ENCODE measurements around the gene MLLT3. TPM values are rescaled to one million over a fixed set of nuclear protein-coding genes. Genes with fewer than 3 reads are reported as not detected.

Gene MLLT3
- total and polyA plus RNA-seq, 4 donors, result 22.0 to 42.3 (median 31.1) TPM

- DNase-seq (ENCODE audit: low read depth in 4 of 6, low spot score in 6 of 6), result no peak
- Histone ChIP-seq H3K9me3 (ENCODE audit: control insufficient read depth, insufficient read depth, low read length) (no peaks in the 10 kb centered on the region), H3K36me3 (ENCODE audit: control insufficient read depth, insufficient read depth, low read length) (no peaks in the 10 kb centered on the region), H3K4me1 (ENCODE audit: control insufficient read depth, insufficient read depth, low read length) (no peaks in the 10 kb centered on the region), H3K27ac (ENCODE audit: low read depth, low read length) (no peak overlapping the region), H3K27me3 (ENCODE audit: control insufficient read depth, insufficient read depth, low read length) (no peaks in the 10 kb centered on the region), H3K4me3 (ENCODE audit: low read depth, low read length) (no peak overlapping the region)
- 83% methylated on average over 1 of the region's 5 CpGs for WGBS (ENCODE audit: insufficient coverage)
Measured at GRCh38 chr9:20603524-20604268, 18.6 kb downstream of the MLLT3 start.

GRCh38 chr9:20601292-20601691 is 21.0 kb downstream of the MLLT3 start:
- H3K36me3 ChIP-seq (ENCODE audit: control insufficient read depth, insufficient read depth, low read length), result no peaks in the 10 kb centered on the region
- no peaks in the 10 kb centered on the region for H3K27me3 ChIP-seq (ENCODE audit: control insufficient read depth, insufficient read depth, low read length)
- H3K27ac ChIP-seq (ENCODE audit: low read depth, low read length), result no peak overlapping the region
- no peak for DNase-seq (ENCODE audit: low read depth in 4 of 6, low spot score in 6 of 6)
- no peaks in the 10 kb centered on the region for H3K4me1 ChIP-seq (ENCODE audit: control insufficient read depth, insufficient read depth, low read length)
- no peaks in the 10 kb centered on the region for H3K9me3 ChIP-seq (ENCODE audit: control insufficient read depth, insufficient read depth, low read length)
- H3K4me3 ChIP-seq (ENCODE audit: low read depth, low read length), result no peak overlapping the region
- no CpG with 5 or more reads among the region's 1 CpG for WGBS (ENCODE audit: insufficient coverage)

GRCh38 chr9:20599195-20599594 is 23.1 kb downstream of the MLLT3 start:
- Histone ChIP-seq H3K36me3 (ENCODE audit: control insufficient read depth, insufficient read depth, low read length) (no peaks in the 10 kb centered on the region), H3K27me3 (ENCODE audit: control insufficient read depth, insufficient read depth, low read length) (no peaks in the 10 kb centered on the region), H3K9me3 (ENCODE audit: control insufficient read depth, insufficient read depth, low read length) (no peaks in the 10 kb centered on the region), H3K4me1 (ENCODE audit: control insufficient read depth, insufficient read depth, low read length) (no peaks in the 10 kb centered on the region), H3K4me3 (ENCODE audit: low read depth, low read length) (no peak overlapping the region), H3K27ac (ENCODE audit: low read depth, low read length) (no peak overlapping the region)
- WGBS (ENCODE audit: insufficient coverage), result no CpG with 5 or more reads among the region's 3 CpGs
- no peak for DNase-seq (ENCODE audit: low read depth in 4 of 6, low spot score in 6 of 6)

GRCh38 chr9:20598367-20598766 is 23.9 kb downstream of the MLLT3 start:
- Histone ChIP-seq H3K4me3 (ENCODE audit: low read depth, low read length) (no peak overlapping the region), H3K27ac (ENCODE audit: low read depth, low read length) (no peak overlapping the region), H3K36me3 (ENCODE audit: control insufficient read depth, insufficient read depth, low read length) (no peaks in the 10 kb centered on the region), H3K4me1 (ENCODE audit: control insufficient read depth, insufficient read depth, low read length) (no peaks in the 10 kb centered on the region), H3K9me3 (ENCODE audit: control insufficient read depth, insufficient read depth, low read length) (no peaks in the 10 kb centered on the region), H3K27me3 (ENCODE audit: control insufficient read depth, insufficient read depth, low read length) (no peaks in the 10 kb centered on the region)
- no CpG with 5 or more reads among the region's 1 CpG for WGBS (ENCODE audit: insufficient coverage)
- no peak for DNase-seq (ENCODE audit: low read depth in 4 of 6, low spot score in 6 of 6)

DNA sequence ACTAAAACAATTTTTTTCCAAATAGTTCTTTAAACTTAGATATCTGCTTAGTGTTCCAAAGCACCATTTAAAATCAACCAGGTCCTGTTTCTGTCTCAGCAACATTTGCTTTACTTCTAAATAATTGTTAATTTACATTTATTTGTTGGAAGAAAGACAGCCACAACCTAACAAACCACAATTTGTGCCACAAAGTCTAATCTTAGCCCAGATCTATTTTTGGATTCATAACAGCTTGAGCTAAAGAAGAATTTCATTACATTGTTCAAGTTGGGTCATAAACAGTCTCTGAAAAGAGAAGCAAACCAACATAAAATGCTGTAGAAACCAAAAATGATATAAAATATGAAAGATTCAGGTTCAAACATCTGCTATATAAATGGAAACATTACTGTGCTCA is 24.4 kb downstream of the MLLT3 start:
- Histone ChIP-seq H3K4me1 (ENCODE audit: control insufficient read depth, insufficient read depth, low read length) (no peaks in the 10 kb centered on the region), H3K27ac (ENCODE audit: low read depth, low read length) (no peak overlapping the region)

DNA sequence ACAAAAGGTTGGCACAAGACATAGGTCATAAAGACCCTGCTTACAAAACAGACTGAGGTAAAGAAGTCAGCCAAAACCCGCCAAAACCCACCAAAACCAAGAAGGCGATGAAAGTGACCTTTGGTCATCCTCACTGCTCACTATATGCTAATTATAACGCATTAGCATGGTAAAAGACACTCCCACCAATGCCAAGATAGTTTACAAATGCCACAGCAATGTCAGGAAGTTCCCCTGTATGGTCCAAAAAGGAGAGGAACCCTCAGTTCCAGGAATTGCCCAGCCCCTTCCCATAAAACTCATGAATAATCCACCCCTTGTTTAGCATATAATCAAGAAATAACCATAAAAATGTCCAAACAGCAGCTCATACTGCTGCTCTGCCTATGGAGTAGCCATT is 27.7 kb downstream of the MLLT3 start:
- no peak for DNase-seq (ENCODE audit: low read depth in 4 of 6, low spot score in 6 of 6)
- 71% methylated on average over 3 of the region's 3 CpGs for WGBS (ENCODE audit: insufficient coverage)
- no peak overlapping the region for H3K4me3 ChIP-seq (ENCODE audit: low read depth, low read length)

More for the DNA sequence above, 24.4 kb downstream of the MLLT3 start:
- Histone ChIP-seq H3K36me3 (ENCODE audit: control insufficient read depth, insufficient read depth, low read length) (no peaks in the 10 kb centered on the region), H3K9me3 (ENCODE audit: control insufficient read depth, insufficient read depth, low read length) (no peaks in the 10 kb centered on the region), H3K27me3 (ENCODE audit: control insufficient read depth, insufficient read depth, low read length) (no peaks in the 10 kb centered on the region), H3K4me3 (ENCODE audit: low read depth, low read length) (no peak overlapping the region)
- no peak for DNase-seq (ENCODE audit: low read depth in 4 of 6, low spot score in 6 of 6)

GRCh38 chr9:20593537-20593936 is 28.8 kb downstream of the MLLT3 start:
- Histone ChIP-seq H3K4me3 (ENCODE audit: low read depth, low read length) (no peak overlapping the region), H3K27ac (ENCODE audit: low read depth, low read length) (no peak overlapping the region), H3K4me1 (ENCODE audit: control insufficient read depth, insufficient read depth, low read length) (no peaks in the 10 kb centered on the region), H3K9me3 (ENCODE audit: control insufficient read depth, insufficient read depth, low read length) (no peaks in the 10 kb centered on the region), H3K27me3 (ENCODE audit: control insufficient read depth, insufficient read depth, low read length) (no peaks in the 10 kb centered on the region), H3K36me3 (ENCODE audit: control insufficient read depth, insufficient read depth, low read length) (no peaks in the 10 kb centered on the region)
- DNase-seq (ENCODE audit: low read depth in 4 of 6, low spot score in 6 of 6), result peak in 4 of 6 donors; percentile 32 to 79 (median 60)
- WGBS (ENCODE audit: insufficient coverage), result no CpG with 5 or more reads among the region's 2 CpGs

More for the DNA sequence above, 27.7 kb downstream of the MLLT3 start:
- Histone ChIP-seq H3K9me3 (ENCODE audit: control insufficient read depth, insufficient read depth, low read length) (no peaks in the 10 kb centered on the region), H3K4me1 (ENCODE audit: control insufficient read depth, insufficient read depth, low read length) (no peaks in the 10 kb centered on the region), H3K27me3 (ENCODE audit: control insufficient read depth, insufficient read depth, low read length) (no peaks in the 10 kb centered on the region), H3K27ac (ENCODE audit: low read depth, low read length) (no peak overlapping the region), H3K36me3 (ENCODE audit: control insufficient read depth, insufficient read depth, low read length) (no peaks in the 10 kb centered on the region)

DNA sequence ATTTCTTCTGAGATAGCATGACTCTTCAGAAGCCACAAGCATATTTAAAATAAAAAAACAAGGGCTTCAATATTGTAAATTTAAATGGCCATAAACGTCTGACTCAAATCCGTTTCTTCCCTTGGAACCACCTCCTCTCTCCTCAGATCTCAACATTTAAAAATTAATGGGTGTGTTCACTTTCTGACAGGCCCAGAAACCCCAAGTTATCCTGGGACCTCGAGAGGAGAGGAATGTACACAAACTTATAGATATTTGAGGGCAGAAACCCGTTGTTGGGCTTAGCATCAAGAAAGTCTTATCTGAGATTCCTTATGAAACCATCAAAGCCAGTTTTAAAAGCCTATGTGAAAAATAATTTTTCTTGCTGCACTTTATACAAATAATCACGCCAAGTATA is 29.2 kb downstream of the MLLT3 start:
- Histone ChIP-seq H3K9me3 (ENCODE audit: control insufficient read depth, insufficient read depth, low read length) (no peaks in the 10 kb centered on the region), H3K27me3 (ENCODE audit: control insufficient read depth, insufficient read depth, low read length) (no peaks in the 10 kb centered on the region), H3K4me3 (ENCODE audit: low read depth, low read length) (no peak overlapping the region), H3K36me3 (ENCODE audit: control insufficient read depth, insufficient read depth, low read length) (no peaks in the 10 kb centered on the region), H3K27ac (ENCODE audit: low read depth, low read length) (no peak overlapping the region), H3K4me1 (ENCODE audit: control insufficient read depth, insufficient read depth, low read length) (no peaks in the 10 kb centered on the region)
- no CpG with 5 or more reads among the region's 5 CpGs for WGBS (ENCODE audit: insufficient coverage)
- DNase-seq (ENCODE audit: low read depth in 4 of 6, low spot score in 6 of 6), result no peak

- no CpG with 5 or more reads among the region's 1 CpG for WGBS (ENCODE audit: insufficient coverage)
- DNase-seq (ENCODE audit: low read depth in 4 of 6, low spot score in 6 of 6), result no peak
- no peak overlapping the region for H3K4me3 ChIP-seq (ENCODE audit: low read depth, low read length)
- H3K27ac ChIP-seq (ENCODE audit: low read depth, low read length), result no peak overlapping the region
- H3K27me3 ChIP-seq (ENCODE audit: control insufficient read depth, insufficient read depth, low read length), result no peaks in the 10 kb centered on the region
- no peaks in the 10 kb centered on the region for H3K9me3 ChIP-seq (ENCODE audit: control insufficient read depth, insufficient read depth, low read length)
- no peaks in the 10 kb centered on the region for H3K36me3 ChIP-seq (ENCODE audit: control insufficient read depth, insufficient read depth, low read length)
- H3K4me1 ChIP-seq (ENCODE audit: control insufficient read depth, insufficient read depth, low read length), result no peaks in the 10 kb centered on the region
Measured at GRCh38 chr9:20592673-20593072, 29.6 kb downstream of the MLLT3 start.

- Histone ChIP-seq H3K27me3 (ENCODE audit: control insufficient read depth, insufficient read depth, low read length) (no peaks in the 10 kb centered on the region), H3K36me3 (ENCODE audit: control insufficient read depth, insufficient read depth, low read length) (no peaks in the 10 kb centered on the region), H3K4me1 (ENCODE audit: control insufficient read depth, insufficient read depth, low read length) (no peaks in the 10 kb centered on the region), H3K4me3 (ENCODE audit: low read depth, low read length) (no peak overlapping the region), H3K9me3 (ENCODE audit: control insufficient read depth, insufficient read depth, low read length) (no peaks in the 10 kb centered on the region), H3K27ac (ENCODE audit: low read depth, low read length) (no peak overlapping the region)
- DNase-seq (ENCODE audit: low read depth in 4 of 6, low spot score in 6 of 6), result no peak
- WGBS (ENCODE audit: insufficient coverage), result 60% methylated on average over 1 of the region's 4 CpGs
Measured at GRCh38 chr9:20591223-20591622, 31.1 kb downstream of the MLLT3 start.

Data from spinal cord (tissue), 10 donors.